ENCODE data around the gene NQO2.
"Not testable (repeated sequence)": the region's sequence is repeated elsewhere in the genome, so short reads cannot be mapped to it uniquely, and the experiment has no call there.

The NQO2 gene

GRCh38 chr6:3016473-3017280 is 17.0 kb downstream of the NQO2 start:
- DNase-seq: no peak

GRCh38 chr6:3017304-3017703 is 17.6 kb downstream of the NQO2 start:
- DNase-seq: no peak

GRCh38 chr6:3019065-3019464 is 19.4 kb downstream of the NQO2 start:
- no peak for DNase-seq

- no peak for DNase-seq
Measured at GRCh38 chr6:3019749-3020320, 20.1 kb downstream of the NQO2 start.

GRCh38 chr6:3020976-3021598 is 21.4 kb downstream of the NQO2 start:
- DNase-seq: not testable (repeated sequence)

- DNase-seq: peak in 1 of 2 donors; percentile 34
Measured at GRCh38 chr6:3022765-3023662, 23.3 kb downstream of the NQO2 start.

- peak; percentile 83 to 88 for DNase-seq
Measured at GRCh38 chr6:3023663-3024483, 24.2 kb downstream of the NQO2 start.

GRCh38 chr6:3026791-3027626 is 27.3 kb downstream of the NQO2 start:
- DNase-seq: peak; percentile 41 to 75

GRCh38 chr6:3028156-3028555 is 28.5 kb downstream of the NQO2 start:
- not testable (repeated sequence) for DNase-seq

- DNase-seq: no peak
Measured at GRCh38 chr6:3031857-3032640, 32.4 kb downstream of the NQO2 start.

- DNase-seq: no peak
Measured at GRCh38 chr6:3032986-3033385, 33.3 kb downstream of the NQO2 start.

- DNase-seq: no peak
Measured at GRCh38 chr6:3033652-3034051, 34.0 kb downstream of the NQO2 start.

GRCh38 chr6:3035397-3035796 is 35.7 kb downstream of the NQO2 start:
- DNase-seq: no peak

- DNase-seq: no peak
Measured at GRCh38 chr6:3036861-3037637, 37.4 kb downstream of the NQO2 start.

- no peak for DNase-seq
Measured at GRCh38 chr6:3037638-3038365, 38.1 kb downstream of the NQO2 start.

- DNase-seq: no peak
Measured at GRCh38 chr6:3039384-3039783, 39.7 kb downstream of the NQO2 start.

- no peak for DNase-seq
Measured at GRCh38 chr6:3041147-3041546, 41.5 kb downstream of the NQO2 start.

GRCh38 chr6:3041606-3042005 is 41.9 kb downstream of the NQO2 start:
- no peak for DNase-seq

- no peak for DNase-seq
Measured at GRCh38 chr6:3045369-3045768, 45.7 kb downstream of the NQO2 start.

All from CD4-positive, alpha-beta T cell treated with Interleukin-4 for 1 hour (primary cell).